HepG2 (cell line): ENCODE measurements around the gene ISCU.

Experiments used
- ARID3A ChIP-seq: IDR thresholded peaks from 2 replicates; pipeline ENCODE4 v1.6.1; 2012; ENCODE audit warnings: low read depth, low read length, improper control_type of control experiment
- CREM ChIP-seq, 2 experiments: sonication (generic) in 1 of 2; formaldehyde crosslinking in 1 of 2; IDR thresholded peaks; 2 replicates each; pipeline versions ENCODE4 v1.4.0 to v1.6.1; 2016 to 2020; ENCODE audit warnings: antibody characterized with exemption in 1 of 2, mild to moderate bottlenecking in 1 of 2, missing genetic modification reagents in 1 of 2
- CTCF ChIP-seq: sonication (generic); formaldehyde crosslinking; IDR thresholded peaks from 2 replicates; pipeline ENCODE4 v1.5.0; 2020; ENCODE audit warnings: mild to moderate bottlenecking, missing genetic modification reagents, moderate library complexity
- EZH2 ChIP-seq: conservative IDR thresholded peaks from 2 replicates; pipeline ENCODE4 v1.6.1; 2012; ENCODE audit warnings: mild to moderate bottlenecking, low read depth, low read length, moderate library complexity
- MEIS2 ChIP-seq: sonication (generic); formaldehyde crosslinking; IDR thresholded peaks from 2 replicates; pipeline ENCODE4 v1.9.0; 2021; ENCODE audit warnings: mild to moderate bottlenecking, missing genetic modification reagents
- MLX ChIP-seq: IDR thresholded peaks from 2 replicates; pipeline ENCODE4 v1.6.1; 2016
- RBM22 ChIP-seq: fragments of 200-400 bp; formaldehyde crosslinking; optimal IDR thresholded peaks from 2 replicates; pipeline ENCODE3; 2017; ENCODE audit warnings: mild to moderate bottlenecking, low read length, moderate library complexity
- RNF2 ChIP-seq: fragments of 450-650 bp; conservative IDR thresholded peaks from 2 replicates; pipeline ENCODE4 v1.6.1; 2016; ENCODE audit warnings: low read depth
- ZFP41 ChIP-seq: sonication (generic); formaldehyde crosslinking; IDR thresholded peaks from 2 replicates; pipeline ENCODE4 v1.4.0; 2020; ENCODE audit warnings: mild to moderate bottlenecking, missing genetic modification reagents, borderline replicate concordance
- TF ChIP-seq, protein P1 (sequence below): sonication (generic); formaldehyde crosslinking; IDR thresholded peaks from 2 replicates; pipeline ENCODE4 v1.5.1; 2020; ENCODE audit warnings: mild to moderate bottlenecking, moderate library complexity, missing genetic modification reagents
- TF ChIP-seq, protein P2 (sequence below): sonication (generic); formaldehyde crosslinking; IDR thresholded peaks from 2 replicates; pipeline ENCODE4 v1.4.0; 2020; ENCODE audit warnings: mild to moderate bottlenecking, missing genetic modification reagents

DNA sequence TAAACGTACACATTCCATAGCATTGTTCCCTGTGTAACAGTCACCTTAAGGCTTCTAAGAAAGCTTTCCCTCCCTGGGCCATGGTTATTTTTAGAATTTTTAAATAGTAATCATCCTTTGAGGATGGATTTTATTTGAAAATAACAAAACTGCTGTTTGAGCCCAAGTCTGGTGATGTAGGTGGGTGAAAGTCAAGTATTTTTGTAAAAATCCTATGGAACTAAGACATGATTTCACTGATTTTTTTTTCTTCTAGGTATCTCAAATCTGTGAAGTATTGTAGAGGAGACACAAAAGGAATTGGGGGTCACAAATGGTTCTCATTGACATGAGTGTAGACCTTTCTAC, 1.4 kb downstream of the ISCU start:
- TF ChIP-seq MEIS2 (CRISPR knock-in tag) (no peak), ZFP41 (CRISPR knock-in tag) (no peak), ARID3A (no peak), CREM (IDR thresholded peaks at IDR 0.05) (no peak), CREM (CRISPR knock-in tag; IDR thresholded peaks at IDR 0.05) (no peak), EZH2 (no peak), CTCF (no peak), MLX (CRISPR knock-in tag) (no peak), RBM22 (no peak), RNF2 (no peak)
- TF ChIP-seq, protein P1, sequence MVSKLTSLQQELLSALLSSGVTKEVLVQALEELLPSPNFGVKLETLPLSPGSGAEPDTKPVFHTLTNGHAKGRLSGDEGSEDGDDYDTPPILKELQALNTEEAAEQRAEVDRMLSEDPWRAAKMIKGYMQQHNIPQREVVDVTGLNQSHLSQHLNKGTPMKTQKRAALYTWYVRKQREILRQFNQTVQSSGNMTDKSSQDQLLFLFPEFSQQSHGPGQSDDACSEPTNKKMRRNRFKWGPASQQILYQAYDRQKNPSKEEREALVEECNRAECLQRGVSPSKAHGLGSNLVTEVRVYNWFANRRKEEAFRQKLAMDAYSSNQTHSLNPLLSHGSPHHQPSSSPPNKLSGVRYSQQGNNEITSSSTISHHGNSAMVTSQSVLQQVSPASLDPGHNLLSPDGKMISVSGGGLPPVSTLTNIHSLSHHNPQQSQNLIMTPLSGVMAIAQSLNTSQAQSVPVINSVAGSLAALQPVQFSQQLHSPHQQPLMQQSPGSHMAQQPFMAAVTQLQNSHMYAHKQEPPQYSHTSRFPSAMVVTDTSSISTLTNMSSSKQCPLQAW, result no peak
- TF ChIP-seq, protein P2, sequence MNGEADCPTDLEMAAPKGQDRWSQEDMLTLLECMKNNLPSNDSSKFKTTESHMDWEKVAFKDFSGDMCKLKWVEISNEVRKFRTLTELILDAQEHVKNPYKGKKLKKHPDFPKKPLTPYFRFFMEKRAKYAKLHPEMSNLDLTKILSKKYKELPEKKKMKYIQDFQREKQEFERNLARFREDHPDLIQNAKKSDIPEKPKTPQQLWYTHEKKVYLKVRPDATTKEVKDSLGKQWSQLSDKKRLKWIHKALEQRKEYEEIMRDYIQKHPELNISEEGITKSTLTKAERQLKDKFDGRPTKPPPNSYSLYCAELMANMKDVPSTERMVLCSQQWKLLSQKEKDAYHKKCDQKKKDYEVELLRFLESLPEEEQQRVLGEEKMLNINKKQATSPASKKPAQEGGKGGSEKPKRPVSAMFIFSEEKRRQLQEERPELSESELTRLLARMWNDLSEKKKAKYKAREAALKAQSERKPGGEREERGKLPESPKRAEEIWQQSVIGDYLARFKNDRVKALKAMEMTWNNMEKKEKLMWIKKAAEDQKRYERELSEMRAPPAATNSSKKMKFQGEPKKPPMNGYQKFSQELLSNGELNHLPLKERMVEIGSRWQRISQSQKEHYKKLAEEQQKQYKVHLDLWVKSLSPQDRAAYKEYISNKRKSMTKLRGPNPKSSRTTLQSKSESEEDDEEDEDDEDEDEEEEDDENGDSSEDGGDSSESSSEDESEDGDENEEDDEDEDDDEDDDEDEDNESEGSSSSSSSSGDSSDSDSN (CRISPR knock-in tag), result no peak
